IMR-90 (cell line): Measurements from ENCODE around the gene PAQR9. TPM values are rescaled to one million over a fixed set of nuclear protein-coding genes. Genes with fewer than 3 reads are reported as not detected.

ENCODE experiments used
- ATAC-seq: fragments of 200-7000 bp; cut with Tn5 transposase; 2 replicates; pipeline ENCODE4 v1.9.1; 2020; ENCODE audit warnings: low read depth, mild to moderate bottlenecking, moderate library complexity
- Bru-seq: library from RNA; stranded (reverse); fragments of 400-500 nt; gene quantifications from one replicate; lab custom pipeline; 2021; lab: Mats Ljungman, UMichigan
- BruChase-seq, 2 experiments: library from RNA; stranded (reverse); fragments of 400-500 nt; gene quantifications; one replicate each; lab custom pipeline; 2021; lab: Mats Ljungman, UMichigan
- BruUV-seq: library from RNA; stranded (reverse); fragments of 400-500 nt; replicated peaks from 2 replicates; lab custom pipeline; 2021; lab: Mats Ljungman, UMichigan
- CTCF ChIA-PET: fragments of 300-600 bp; formaldehyde crosslinking; extraction: SDS; loops from one replicate; lab custom pipeline; 2021; ENCODE audit warnings: antibody characterized with exemption; lab: Yijun Ruan, JAX
- POLR2A ChIA-PET: fragments of 300-600 bp; sonication (Branson Sonifier 250); formaldehyde crosslinking; loops from one replicate; lab custom pipeline; 2022; ENCODE audit warnings: antibody characterized with exemption; ENCODE audit not compliant: unreplicated experiment; lab: Charles Lee
- DNase-seq: peaks from one replicate; pipeline ENCODE4 v3.0.0; 2013
- H2AFZ ChIP-seq: replicated peaks from 2 replicates; pipeline ENCODE3; 2013; ENCODE audit warnings: low read length, mild to moderate bottlenecking; ENCODE audit not compliant: poor library complexity
- H2AK5ac ChIP-seq: 2 replicates; pipeline ENCODE4 v1.6.1; 2013; ENCODE audit warnings: low read depth, low read length, inconsistent platforms
- H2AK9ac ChIP-seq: replicated peaks from 2 replicates; pipeline ENCODE3; 2013; ENCODE audit warnings: mild to moderate bottlenecking, low read depth, low read length, moderate library complexity; ENCODE audit not compliant: poor library complexity
- H2BK120ac ChIP-seq: 2 replicates; pipeline ENCODE4 v1.6.1; 2013; ENCODE audit warnings: low read depth, low read length, inconsistent platforms
- H2BK15ac ChIP-seq: 3 replicates; pipeline ENCODE4 v1.6.1; 2013; ENCODE audit warnings: low read depth, low read length, inconsistent platforms
- H2BK20ac ChIP-seq: 2 replicates; pipeline ENCODE4 v1.6.1; 2013; ENCODE audit warnings: low read depth, mild to moderate bottlenecking, inconsistent platforms, low read length, moderate library complexity
- H2BK5ac ChIP-seq: 2 replicates; pipeline ENCODE4 v1.6.1; 2013; ENCODE audit warnings: mild to moderate bottlenecking, low read depth, low read length, inconsistent platforms; ENCODE audit not compliant: poor library complexity, severe bottlenecking
- H3K14ac ChIP-seq: replicated peaks from 2 replicates; pipeline ENCODE4 v1.6.1; 2013; ENCODE audit warnings: low read depth, low read length, inconsistent platforms
- H3K18ac ChIP-seq: 2 replicates; pipeline ENCODE4 v1.6.1; 2013; ENCODE audit warnings: low read depth, low read length, control low read depth
- H3K23ac ChIP-seq: 2 replicates; pipeline ENCODE4 v1.6.1; 2013; ENCODE audit warnings: low read depth, low read length, inconsistent platforms
- H3K27ac ChIP-seq: 2 replicates; pipeline ENCODE4 v1.5.1; 2013; ENCODE audit warnings: mild to moderate bottlenecking, control low read depth, low read length; ENCODE audit not compliant: insufficient read depth
- H3K27me3 ChIP-seq: 2 replicates; pipeline ENCODE4 v1.6.1; 2013; ENCODE audit warnings: low read length; ENCODE audit not compliant: control insufficient read depth, insufficient read depth
- H3K36me3 ChIP-seq: 2 replicates; pipeline ENCODE4 v1.6.1; 2013; ENCODE audit warnings: low read length, mixed read lengths; ENCODE audit not compliant: control insufficient read depth, insufficient read depth
- H3K4ac ChIP-seq: 2 replicates; pipeline ENCODE4 v1.6.1; 2013; ENCODE audit warnings: low read depth, low read length, inconsistent platforms
- H3K4me1 ChIP-seq: 2 replicates; pipeline ENCODE4 v1.6.1; 2013; ENCODE audit warnings: low read length, mixed read lengths; ENCODE audit not compliant: control insufficient read depth, insufficient read depth
- H3K4me2 ChIP-seq: 2 replicates; pipeline ENCODE4 v1.6.1; 2013; ENCODE audit warnings: low read depth, mild to moderate bottlenecking, control low read depth, low read length, moderate library complexity
- H3K4me3 ChIP-seq: 2 replicates; pipeline ENCODE4 v1.5.1; 2013; ENCODE audit warnings: low read depth, mild to moderate bottlenecking, control low read depth, low read length, moderate library complexity; ENCODE audit not compliant: insufficient read depth
- H3K56ac ChIP-seq: 2 replicates; pipeline ENCODE4 v1.6.1; 2013; ENCODE audit warnings: low read length, inconsistent platforms; ENCODE audit not compliant: insufficient read depth; ENCODE audit errors: extremely low read depth
- H3K79me1 ChIP-seq, 2 experiments: 2 replicates each; pipeline ENCODE4 v1.6.1; 2013; ENCODE audit warnings: low read length in 2 of 2, inconsistent platforms in 1 of 2, low read depth in 1 of 2
- H3K9ac ChIP-seq: 2 replicates; pipeline ENCODE4 v1.6.1; 2013; ENCODE audit warnings: low read depth, low read length, control low read depth
- H3K9me1 ChIP-seq: 2 replicates; pipeline ENCODE4 v1.6.1; 2013; ENCODE audit warnings: low read length, inconsistent platforms; ENCODE audit not compliant: insufficient read depth
- H3K9me3 ChIP-seq: 2 replicates; pipeline ENCODE4 v1.6.1; 2013; ENCODE audit warnings: low read length; ENCODE audit not compliant: control insufficient read depth, insufficient read depth
- H4K20me1 ChIP-seq: 2 replicates; pipeline ENCODE4 v1.6.1; 2013; ENCODE audit warnings: low read length, inconsistent platforms; ENCODE audit not compliant: insufficient read depth
- H4K5ac ChIP-seq: 2 replicates; pipeline ENCODE4 v1.6.1; 2013; ENCODE audit warnings: mild to moderate bottlenecking, low read depth, low read length, control low read depth
- H4K8ac ChIP-seq, 2 experiments: 2 replicates each; pipeline ENCODE4 v1.6.1; 2013; ENCODE audit warnings: low read depth in 2 of 2, low read length in 2 of 2, control low read depth in 1 of 2, inconsistent platforms in 1 of 2
- H4K91ac ChIP-seq: 2 replicates; pipeline ENCODE4 v1.6.1; 2013; ENCODE audit warnings: low read depth, low read length, inconsistent platforms; ENCODE audit not compliant: insufficient read depth
- RCOR1 ChIP-seq: IDR thresholded peaks from 2 replicates; pipeline ENCODE4 v1.6.1; 2012; ENCODE audit warnings: mild to moderate bottlenecking, low read length, improper control_type of control experiment; ENCODE audit not compliant: insufficient replicate concordance
- SMC3 ChIP-seq: fragments of 150-350 bp; IDR thresholded peaks from 2 replicates; pipeline ENCODE4 v1.6.1; 2016; ENCODE audit warnings: low read depth, mild to moderate bottlenecking, antibody characterized with exemption, low read length, moderate library complexity
- WGBS, 2 experiments: methylation state at CpG; one replicate each; pipeline versions ENCODE4 v1.1.5 to v1.1.7; 2013; ENCODE audit warnings: missing lambda C conversion rate in 2 of 2; ENCODE audit not compliant: insufficient read length in 1 of 2; ENCODE audit errors: extremely low coverage in 2 of 2; 5-methylcytosine and 5-hydroxymethylcytosine counted together
- dilution Hi-C: fragments of 300-500 bp; cut with HindIII; formaldehyde crosslinking; loops from one replicate; pipeline ENCODE4 v1.14.3; 2018; ENCODE audit warnings: low sequenced_read_pairs; ENCODE audit not compliant: unreplicated experiment
- in situ Hi-C: fragments of 300-500 bp; cut with MboI; formaldehyde crosslinking; loops from 3 replicates; pipeline ENCODE4 v1.14.3; 2019; ENCODE audit warnings: low sequenced_read_pairs, inconsistent platforms, mixed read lengths
- intact Hi-C: fragments of 100-400 bp; cut with micrococcal nuclease; formaldehyde crosslinking; loops from 2 replicates; pipeline ENCODE4 v1.10.0; 2022
- long read RNA-seq: library from polyadenylated mRNA; unstranded; transcript quantifications from one replicate; pipeline ENCODE4 v2.0.0, GENCODE V29; 2021; ENCODE audit not compliant: unreplicated experiment
- polyA plus RNA-seq, 3 experiments: library from polyadenylated mRNA; depleted of rRNA; stranded (reverse); fragments of >200 nt; gene quantifications; 2 replicates each; pipeline ENCODE4 v1.2.3, GENCODE V29; 2012; ENCODE audit warnings: low replicate concordance in 1 of 3
- total RNA-seq: library from RNA; depleted of rRNA; stranded (reverse); fragments of >200 nt; gene quantifications from 2 replicates; pipeline ENCODE4 v1.2.3, GENCODE V29; 2012; rRNA removed

PAQR9 gene, protein sequence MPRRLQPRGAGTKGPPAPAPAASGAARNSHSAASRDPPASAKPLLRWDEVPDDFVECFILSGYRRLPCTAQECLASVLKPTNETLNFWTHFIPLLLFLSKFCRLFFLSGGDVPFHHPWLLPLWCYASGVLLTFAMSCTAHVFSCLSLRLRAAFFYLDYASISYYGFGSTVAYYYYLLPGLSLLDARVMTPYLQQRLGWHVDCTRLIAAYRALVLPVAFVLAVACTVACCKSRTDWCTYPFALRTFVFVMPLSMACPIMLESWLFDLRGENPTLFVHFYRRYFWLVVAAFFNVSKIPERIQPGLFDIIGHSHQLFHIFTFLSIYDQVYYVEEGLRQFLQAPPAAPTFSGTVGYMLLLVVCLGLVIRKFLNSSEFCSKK
- total RNA-seq (not detected in 2 replicates), polyA plus RNA-seq (2012; rRNA removed) (0.04 and 0.05 TPM in 2 replicates), Bru-seq, nascent RNA (not detected), BruChase-seq, experiment 1, labeled RNA remaining after a 6-hour chase (not detected), BruChase-seq, experiment 2, labeled RNA remaining after a 2-hour chase (not detected)
- polyA plus RNA-seq (2012; cell fraction: cytosol; rRNA removed) = 0.03 TPM in 1 of 2 replicates, not detected in the other
- 0.05 and 0.12 TPM in 2 replicates for polyA plus RNA-seq (2012; cell fraction: nucleus; rRNA removed; ENCODE audit: low replicate concordance)
- long read RNA-seq = 0 reads

DNA sequence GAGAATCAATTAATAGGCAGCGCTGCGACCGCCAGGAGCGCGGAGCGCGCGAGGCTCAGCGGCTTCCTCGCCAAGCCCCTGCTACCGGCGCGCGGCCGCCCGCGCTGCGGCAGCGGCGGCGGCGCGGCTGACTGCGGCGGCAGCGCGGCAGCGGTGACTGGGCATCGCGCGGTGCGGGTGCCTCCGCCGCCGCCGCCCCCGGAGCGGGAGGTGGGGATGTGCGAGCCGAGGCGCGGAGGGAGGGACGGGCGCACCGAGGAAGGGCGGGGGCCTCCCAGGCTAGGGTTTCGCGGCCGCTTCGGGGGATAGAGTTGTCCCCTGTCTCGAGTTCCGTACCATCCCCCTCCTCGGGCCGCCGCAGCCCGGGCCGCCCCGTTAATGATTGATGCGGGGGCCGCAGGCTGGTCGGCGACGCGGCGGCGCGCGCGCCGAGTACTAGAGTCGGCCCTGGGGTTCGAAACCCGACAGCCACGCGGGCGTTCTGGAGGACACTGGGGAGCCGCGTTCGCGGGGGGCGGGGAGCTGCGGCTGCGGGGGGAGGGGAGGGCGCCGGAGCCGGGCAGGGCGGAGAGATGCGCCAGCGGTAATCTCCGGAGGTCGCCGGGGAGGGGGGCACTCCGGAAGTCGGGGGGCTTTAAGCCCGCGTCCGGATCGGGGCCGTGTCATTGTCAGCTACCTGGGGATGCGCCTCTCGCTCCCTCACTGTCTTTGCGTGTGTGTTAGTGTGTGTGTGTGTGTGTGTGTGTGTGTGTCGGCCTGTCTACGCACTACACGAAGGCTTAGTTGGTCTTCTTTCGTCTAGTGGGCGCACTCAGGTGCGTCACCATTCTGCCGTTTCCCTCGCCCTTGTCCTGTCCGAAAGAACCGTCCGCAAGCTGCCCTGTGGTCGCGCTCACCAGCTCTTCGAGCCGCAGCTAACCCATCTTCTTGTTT, at the start of gene PAQR9:
Gene PAQR9 (minus strand): TSS at position 159 of the 933 bp plus-strand sequence. CDS start 338 bp downstream, outside the sequence.
- Histone ChIP-seq H3K4ac (no peak within 1 kb of the TSS), H3K4me1 (0 out of 2 replicates have a peak, but pooled peaks cover 2% of the 10 kb centered on the region), H3K23ac (peak within 1 kb of the TSS; percentile 43; the same call in 1 of the 2 replicates), H2BK20ac (no peak within 1 kb of the TSS), H3K79me1 (no peaks in the 10 kb centered on the region), H2BK15ac (no peak within 1 kb of the TSS), H3K9me3 (peaks cover 2% of the 10 kb centered on the region; the same call in 1 of the 2 replicates), H3K14ac (no peak within 1 kb of the TSS), H3K36me3 (no peaks in the 10 kb centered on the region), H3K18ac (no peak within 1 kb of the TSS), H2AFZ (peak within 1 kb of the TSS; percentile 84), H4K91ac (no peak within 1 kb of the TSS), H3K27ac (no peak within 1 kb of the TSS), H3K9me1 (no peaks in the 10 kb centered on the region; the same call in 1 of the 2 replicates), H3K4me3 (peak within 1 kb of the TSS; percentile 48), H4K8ac (no peak within 1 kb of the TSS), H3K27me3 (peaks cover 54% of the 10 kb centered on the region), H3K4me2 (peak within 1 kb of the TSS; percentile 79), H2AK9ac (peak within 1 kb of the TSS; percentile 46), H2BK120ac (no peak within 1 kb of the TSS), H4K5ac (no peak within 1 kb of the TSS), H2AK5ac (no peak within 1 kb of the TSS), H3K56ac (no peak within 1 kb of the TSS), H2BK5ac (no peak within 1 kb of the TSS), H4K20me1 (no peaks in the 10 kb centered on the region), H3K9ac (no peak within 1 kb of the TSS)
- peak; percentile 78 for ATAC-seq
- ChIA-PET CTCF (no interaction called here), POLR2A (no interaction called here)
- BruUV-seq = no TSS peak
- WGBS, 2 experiments = 0% methylated on average over 12 of the region's 117 CpGs; no CpG with 5 or more reads in 1 of the 2 experiments
- no peak for TF ChIP-seq SMC3
- TF ChIP-seq RCOR1 = no peak
- peak; percentile 4 for DNase-seq
- intact Hi-C loops (no loop called here), dilution Hi-C loops (no loop called here), in situ Hi-C loops (no loop called here)
